Smooth muscle cell of the brain vasculature (primary cell): ENCODE measurements around the gene KIAA1217.
A peak's percentile ranks its signal among the peaks of the same experiment; 100 is the strongest.
"Not testable (repeated sequence)": the region's sequence is repeated elsewhere in the genome, so short reads cannot be mapped to it uniquely, and the experiment has no call there.

Experiments used
- DNase-seq: peaks from one replicate; pipeline ENCODE4 v3.0.0-alpha.2; 2012; ENCODE audit warnings: low read depth, low spot score

The KIAA1217 gene

GRCh38 chr10:24337723-24338122 is 128.8 kb downstream of the KIAA1217 start:
- DNase-seq = not testable (repeated sequence)

GRCh38 chr10:24339387-24339786 is 130.4 kb downstream of the KIAA1217 start:
- DNase-seq = no peak

DNA sequence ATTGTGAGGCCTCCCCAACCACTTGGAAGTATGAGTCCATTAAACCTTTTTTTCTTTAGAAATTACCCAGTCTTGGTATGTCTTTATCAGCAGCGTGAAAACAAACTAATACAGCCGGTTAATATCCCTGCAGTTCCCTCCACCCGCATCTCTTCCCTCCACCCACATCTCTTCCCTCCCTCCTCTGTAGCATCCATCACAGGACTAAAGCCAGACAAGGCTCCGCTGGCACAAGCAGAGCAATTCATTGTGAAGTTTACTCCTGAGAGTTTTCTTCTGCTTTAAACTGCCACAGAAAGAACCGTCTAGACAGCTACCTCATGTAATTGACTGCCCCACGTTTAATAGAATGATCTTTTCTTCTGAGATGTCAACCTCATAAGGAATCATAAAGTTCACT is 131.5 kb downstream of the KIAA1217 start:
- DNase-seq = no peak

GRCh38 chr10:24340883-24341282 is 131.9 kb downstream of the KIAA1217 start:
- no peak for DNase-seq

DNA sequence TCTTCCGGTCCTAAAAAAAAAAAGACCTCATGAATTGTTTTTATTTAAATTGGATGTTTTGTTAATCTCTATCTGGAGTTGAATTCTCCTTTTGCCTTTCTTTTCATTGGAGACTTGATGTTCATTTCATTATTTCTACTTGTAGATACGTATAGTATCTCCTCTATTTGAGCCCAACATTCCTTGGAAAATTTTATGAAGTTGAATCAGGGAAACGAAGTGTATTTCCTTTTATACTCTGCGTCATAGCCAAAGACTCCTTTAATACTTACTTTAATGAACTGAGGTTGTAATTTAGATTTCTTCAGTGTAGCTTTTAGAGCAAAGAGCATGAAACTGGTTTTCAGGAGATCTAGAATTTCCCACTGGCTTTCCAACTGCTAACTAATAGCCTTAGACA is 132.4 kb downstream of the KIAA1217 start:
- DNase-seq = no peak

DNA sequence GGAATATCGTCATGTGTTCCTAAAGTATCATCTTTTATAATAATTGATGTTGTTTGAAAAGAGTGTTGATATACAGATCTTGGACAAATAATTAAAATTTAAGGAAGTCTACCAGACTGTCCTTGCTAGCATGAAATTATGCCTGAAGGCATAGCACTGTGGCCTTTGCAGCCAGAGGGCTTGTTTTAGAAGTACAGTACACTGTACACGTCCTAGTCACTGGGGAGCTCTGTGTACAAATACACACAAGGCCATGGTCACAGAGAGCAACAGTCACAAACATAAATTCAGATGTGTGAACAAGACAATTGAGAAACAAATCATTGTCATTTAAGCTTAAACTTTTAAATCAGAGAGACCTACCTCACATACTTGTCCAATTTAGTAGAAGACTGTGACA is 133.0 kb downstream of the KIAA1217 start:
- no peak for DNase-seq

GRCh38 chr10:24343686-24344085 is 134.7 kb downstream of the KIAA1217 start:
- DNase-seq = no peak

DNA sequence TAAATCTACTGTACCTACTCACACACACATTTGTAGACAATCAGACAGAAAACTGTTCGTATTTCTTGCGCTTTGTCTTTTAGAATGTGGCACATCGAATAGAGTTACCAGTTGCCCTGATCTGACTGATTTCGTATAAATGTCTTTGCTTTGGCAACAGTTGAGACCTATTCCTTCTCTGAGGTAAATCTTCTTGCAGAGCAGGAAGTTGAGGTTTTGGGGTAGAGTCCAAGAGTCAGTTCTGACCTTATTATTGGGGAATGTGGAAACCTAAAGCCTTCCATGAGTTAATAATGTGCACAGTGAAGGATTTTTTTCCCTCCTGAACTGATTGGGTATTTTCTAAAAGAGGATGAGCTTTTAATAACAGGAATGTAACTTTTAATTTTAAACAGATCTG is 135.3 kb downstream of the KIAA1217 start:
- peak; percentile 41 for DNase-seq

- DNase-seq = no peak
These were observed 135.9 kb downstream of the KIAA1217 start for GRCh38 chr10:24344695-24345463.

DNA sequence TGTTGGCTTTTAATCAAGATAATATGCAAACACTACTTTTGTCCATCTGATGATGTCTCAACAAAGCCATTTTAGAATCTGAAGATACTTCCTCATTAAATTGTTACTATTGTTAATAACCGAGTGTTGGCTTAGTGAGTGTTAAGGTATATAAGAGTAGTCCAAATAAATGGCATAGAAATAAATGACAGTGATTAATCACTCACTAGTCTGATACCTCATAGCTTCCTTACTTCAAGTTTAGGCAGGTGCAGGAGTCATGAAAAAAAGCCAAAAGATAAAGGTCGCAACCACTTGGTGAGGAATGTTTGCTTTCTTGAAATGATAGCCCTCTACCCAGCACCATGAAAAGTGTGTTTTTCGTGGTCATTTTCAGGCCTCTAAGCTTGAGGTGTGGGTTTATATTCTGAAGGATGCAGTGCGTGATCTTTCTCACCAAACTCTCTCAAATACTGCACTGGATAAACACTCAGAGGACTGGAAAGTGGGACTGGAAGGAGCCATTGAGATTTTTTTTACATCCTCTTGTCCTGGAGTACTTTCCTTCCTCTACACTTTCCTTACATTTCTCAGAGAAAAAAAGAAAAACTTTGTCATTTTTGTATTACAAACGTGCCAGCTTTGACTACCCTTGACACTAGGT is 138.1 kb downstream of the KIAA1217 start:
- DNase-seq = no peak

DNA sequence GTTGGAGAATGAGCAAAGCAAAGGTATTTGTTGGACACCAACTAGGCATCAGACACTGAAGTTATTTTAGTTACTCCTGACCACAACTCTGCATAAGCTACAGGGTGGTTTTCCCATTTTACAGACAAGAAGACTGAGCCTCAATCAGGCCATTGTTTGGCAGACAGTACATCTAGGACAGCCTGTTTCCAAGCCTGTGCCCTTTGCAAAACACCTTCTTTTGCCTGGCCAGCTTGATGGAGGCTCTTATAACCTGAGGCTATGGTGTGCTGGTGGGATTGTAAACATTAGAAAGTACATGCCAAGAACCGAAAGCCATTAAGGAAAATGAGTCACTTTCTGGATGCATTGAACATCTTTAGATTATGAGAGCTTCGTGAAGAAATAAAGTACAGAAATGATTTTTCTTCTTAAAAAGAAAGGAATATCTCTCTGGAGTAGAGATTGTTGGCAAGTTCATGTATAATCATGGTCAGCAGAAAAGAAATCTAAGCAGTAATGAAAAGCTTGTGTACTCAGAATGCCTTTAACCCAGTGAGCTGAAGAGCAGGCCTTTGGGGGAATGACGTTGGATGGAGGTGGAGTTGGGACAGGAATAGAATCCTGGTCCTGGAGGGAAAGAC is 140.6 kb downstream of the KIAA1217 start:
- DNase-seq = no peak

GRCh38 chr10:24350070-24350921 is 141.4 kb downstream of the KIAA1217 start:
- DNase-seq = no peak

DNA sequence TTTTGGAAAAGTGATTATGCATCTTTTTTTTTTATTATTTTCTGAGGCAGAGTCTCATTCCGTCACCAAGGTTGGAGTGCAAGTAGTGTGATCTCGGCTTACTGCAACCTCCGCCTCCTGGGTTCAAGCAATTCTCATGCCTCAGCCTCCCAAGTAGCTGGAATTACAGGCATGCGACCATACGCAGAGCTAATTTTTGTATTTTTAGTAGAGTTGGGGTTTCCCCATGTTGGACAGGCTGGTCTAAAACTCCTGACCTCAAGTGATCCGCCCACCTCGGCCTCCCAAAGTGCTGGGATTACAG is 141.9 kb downstream of the KIAA1217 start:
- not testable (repeated sequence) for DNase-seq

GRCh38 chr10:24351961-24352360 is 143.0 kb downstream of the KIAA1217 start:
- no peak for DNase-seq

GRCh38 chr10:24352399-24352798 is 143.5 kb downstream of the KIAA1217 start:
- no peak for DNase-seq

DNA sequence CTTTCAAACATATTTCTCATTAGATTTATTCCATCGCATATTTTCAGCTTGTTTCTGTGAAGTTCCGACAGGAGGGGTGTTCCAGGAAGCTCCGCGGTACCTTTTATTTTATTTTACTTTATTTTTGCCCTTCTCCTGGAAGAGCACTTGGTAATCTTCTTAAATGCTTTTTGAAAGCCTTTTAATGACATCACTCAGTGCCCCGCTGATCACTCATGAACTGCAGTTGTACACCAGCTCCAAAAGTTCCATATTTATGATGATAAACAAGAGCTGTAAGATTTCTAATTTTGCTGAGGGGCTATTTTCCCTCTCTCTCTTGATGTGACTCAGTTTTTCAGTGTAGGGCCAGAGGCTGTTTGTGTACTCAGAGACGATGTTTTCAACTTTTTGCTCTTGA is 144.4 kb downstream of the KIAA1217 start:
- DNase-seq = no peak

DNA sequence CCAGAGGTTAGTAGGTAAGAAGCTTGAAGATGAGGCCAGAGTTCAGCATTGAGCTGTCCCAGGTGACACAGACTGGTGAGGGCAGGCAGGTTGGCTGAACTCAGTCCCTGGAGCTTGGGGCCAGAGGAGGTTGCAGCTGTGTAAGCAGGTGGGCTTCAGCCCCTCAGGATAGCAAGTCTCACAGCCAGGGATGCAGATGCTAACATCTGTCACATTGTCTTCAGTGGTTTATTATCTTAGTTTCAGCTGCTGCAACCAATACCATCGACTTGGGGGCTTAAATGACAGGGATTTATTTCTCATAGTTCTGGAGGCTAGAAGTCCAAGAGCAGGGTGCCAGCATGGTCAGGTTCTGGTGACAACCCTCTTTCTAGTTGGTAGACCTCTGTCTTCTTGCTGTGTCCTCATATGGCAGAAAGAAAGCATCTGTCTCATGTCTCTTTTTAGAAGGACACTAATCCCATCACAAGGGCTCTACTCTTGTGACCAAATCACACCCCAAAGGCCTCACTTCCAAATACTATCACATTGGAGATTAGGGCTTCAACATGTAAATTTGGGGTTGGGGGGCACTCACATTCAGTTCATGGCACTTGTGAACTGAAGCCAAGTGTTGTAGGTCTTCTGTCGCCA is 146.2 kb downstream of the KIAA1217 start:
- no peak for DNase-seq

DNA sequence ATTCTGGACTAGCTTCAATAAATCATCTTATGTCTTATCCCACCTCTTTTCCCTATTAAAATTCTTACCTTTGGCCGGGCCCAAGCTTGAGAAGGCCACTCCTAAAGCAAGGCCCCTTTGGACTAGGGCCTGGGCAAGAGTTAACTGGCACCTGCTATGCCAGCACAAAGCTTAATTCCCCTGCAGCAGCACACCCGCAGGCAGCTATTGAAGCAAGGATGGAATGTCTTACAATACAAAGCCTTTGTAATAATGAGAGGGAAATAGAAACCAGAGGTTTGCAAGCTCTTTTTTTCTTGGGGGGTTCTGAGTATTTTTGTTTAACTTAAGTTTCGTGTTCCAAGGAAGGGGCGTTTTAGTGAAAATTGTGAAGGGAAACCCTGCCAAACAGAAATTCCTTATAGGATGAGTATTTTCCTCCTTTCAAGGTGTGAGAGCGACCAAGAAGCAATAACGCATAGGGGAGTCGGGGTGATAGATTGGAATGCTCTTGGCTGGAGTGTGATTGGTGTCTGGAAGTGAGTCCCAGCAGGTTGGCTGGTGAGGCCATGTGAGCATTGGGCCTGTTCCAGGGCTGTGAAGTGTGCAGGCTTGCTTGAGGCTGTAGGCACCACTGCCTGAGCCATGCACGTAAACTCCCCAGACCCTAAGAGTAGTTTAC is 148.5 kb downstream of the KIAA1217 start:
- DNase-seq = no peak

DNA sequence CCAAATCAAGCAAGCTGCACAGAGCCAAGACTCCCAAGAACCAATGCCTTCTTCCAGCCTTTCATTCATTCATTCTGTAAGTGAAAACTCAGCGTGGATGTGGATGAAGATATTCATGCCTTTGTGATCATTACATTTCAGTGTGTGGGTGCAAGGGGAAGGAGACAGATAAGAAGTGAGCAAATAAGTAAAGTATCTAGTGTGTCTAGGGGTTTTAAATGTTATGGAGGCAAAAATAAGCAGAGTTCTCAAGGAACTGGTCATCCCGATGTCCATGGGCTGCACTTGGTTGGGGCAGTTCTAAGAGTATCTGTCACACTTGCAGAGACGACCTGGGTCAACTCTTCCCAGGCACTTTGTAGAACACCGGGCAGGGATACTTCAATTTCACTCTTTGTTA is 149.1 kb downstream of the KIAA1217 start:
- DNase-seq = no peak

DNA sequence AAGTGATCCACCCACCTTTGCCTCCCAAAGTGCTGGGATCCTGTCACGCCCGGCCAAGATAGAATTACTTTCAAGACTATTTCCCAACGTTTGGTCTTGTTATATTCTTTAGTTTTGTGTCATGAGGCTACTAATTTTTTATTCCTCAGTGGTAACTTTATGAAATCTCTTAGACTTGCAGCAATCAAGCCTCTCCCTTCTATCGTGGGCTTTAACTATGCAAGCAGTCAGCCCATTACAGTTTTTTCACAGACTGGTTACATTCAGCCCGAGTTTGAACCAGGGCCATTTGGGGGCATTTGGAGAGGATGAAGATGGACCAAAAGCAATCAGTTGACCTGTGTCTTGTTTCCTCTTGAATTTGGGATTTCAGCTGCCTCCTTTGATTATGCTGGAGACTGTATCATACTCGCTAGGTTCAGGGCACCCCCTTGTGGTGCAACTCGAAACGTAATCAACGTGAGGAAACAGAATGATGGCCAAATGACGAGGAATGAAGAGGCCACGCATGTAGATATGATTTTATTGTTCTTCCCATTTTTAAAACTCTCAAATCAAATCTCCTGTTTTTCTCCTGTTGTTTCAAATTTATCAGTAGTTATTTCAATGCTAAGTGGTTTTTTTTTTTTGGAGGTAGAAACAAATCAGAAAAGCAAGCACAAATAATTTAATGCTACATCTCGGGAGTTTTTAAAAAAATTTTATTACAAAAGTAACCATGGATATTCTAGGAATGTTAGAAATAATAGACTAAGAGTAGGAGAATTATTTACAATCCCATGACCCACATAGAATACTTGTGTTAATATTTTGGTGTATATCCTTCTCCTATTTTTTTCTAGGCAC is 151.6 kb downstream of the KIAA1217 start:
- peak; percentile 43 for DNase-seq
